Endothelial cell of umbilical vein (primary cell): ENCODE results near the gene USB1. TPM values are rescaled to one million over a fixed set of nuclear protein-coding genes. Genes with fewer than 3 reads are reported as not detected.

ENCODE experiments used
- BruUV-seq: library from RNA; stranded (reverse); fragments of 400-500 nt; replicated peaks from 2 replicates; lab custom pipeline; 2021; lab: Mats Ljungman, UMichigan
- CTCF ChIA-PET: fragments of 300-600, 350-600 bp; sonication (Branson Sonifier 250); formaldehyde crosslinking; loops from one replicate; lab custom pipeline; 2021; ENCODE audit warnings: antibody characterized with exemption, inconsistent platforms; lab: Charles Lee
- POLR2A ChIA-PET: fragments of 300-600, 350-600 bp; sonication (Branson Sonifier 250); formaldehyde crosslinking; loops from one replicate; lab custom pipeline; 2021; ENCODE audit warnings: antibody characterized with exemption, inconsistent platforms; lab: Charles Lee
- DNase-seq: peaks from one replicate; pipeline ENCODE4 v3.0.0-alpha.2; 2011; ENCODE audit warnings: low read depth, low spot score
- FAIRE-seq: peaks from 2 replicates; lab custom pipeline; 2011; peaks lifted over from hg19 to GRCh38; lab: Jason Lieb, UNC
- H2AFZ ChIP-seq: 2 replicates; pipeline ENCODE4 v1.6.0; 2012; ENCODE audit warnings: low read depth, low read length, control low read depth, inconsistent platforms
- H3K27ac ChIP-seq: 2 replicates; pipeline ENCODE4 v1.5.1; 2011; ENCODE audit warnings: low read depth, mild to moderate bottlenecking, control low read depth, low read length, moderate library complexity; ENCODE audit not compliant: insufficient read depth
- H3K27me3 ChIP-seq, 2 experiments: 2 replicates each; pipeline versions ENCODE4 v1.6.0 to v1.6.1; 2011; ENCODE audit warnings: low read length in 2 of 2, mixed read lengths in 1 of 2; ENCODE audit not compliant: control insufficient read depth in 2 of 2, insufficient read depth in 2 of 2
- H3K36me3 ChIP-seq, 2 experiments: 2 replicates in 1 of 2; 3 replicates in 1 of 2; pipeline ENCODE4 v1.5.1; 2011; ENCODE audit warnings: low read length in 2 of 2, mild to moderate bottlenecking in 1 of 2, moderate library complexity in 1 of 2; ENCODE audit not compliant: control insufficient read depth in 2 of 2, insufficient read depth in 2 of 2; ENCODE audit errors: extremely low read depth in 1 of 2
- H3K4me1 ChIP-seq: 3 replicates; pipeline ENCODE4 v1.5.1; 2011; ENCODE audit warnings: mild to moderate bottlenecking, low read length; ENCODE audit not compliant: control insufficient read depth, insufficient read depth; ENCODE audit errors: extremely low read depth
- H3K4me2 ChIP-seq: 2 replicates; pipeline ENCODE4 v1.6.1; 2011; ENCODE audit warnings: low read length, control low read depth, mixed read lengths; ENCODE audit not compliant: insufficient read depth
- H3K4me3 ChIP-seq, 3 experiments: fragments of 200-600 bp in 1 of 3; sonication (generic), shearing (Covaris generic) in 1 of 3; replicated peaks in 1 of 3; 2 replicates each; pipeline ENCODE4 v1.5.1; 2011 to 2016; ENCODE audit warnings: control low read depth in 3 of 3, low read length in 3 of 3, mild to moderate bottlenecking in 2 of 3, inconsistent platforms in 1 of 3, low read depth in 1 of 3, moderate library complexity in 1 of 3; ENCODE audit not compliant: insufficient read depth in 1 of 3
- H3K79me2 ChIP-seq: 2 replicates; pipeline ENCODE4 v1.6.0; 2012; ENCODE audit warnings: low read length, inconsistent platforms; ENCODE audit not compliant: control insufficient read depth, insufficient read depth
- H3K9ac ChIP-seq: replicated peaks from 2 replicates; pipeline ENCODE3; 2011; ENCODE audit warnings: low read length, control low read depth; ENCODE audit not compliant: insufficient read depth; ENCODE audit errors: extremely low read depth
- H3K9me1 ChIP-seq: replicated peaks from 3 replicates; pipeline ENCODE4 v1.6.0; 2011; ENCODE audit warnings: mild to moderate bottlenecking, low read length; ENCODE audit not compliant: control insufficient read depth, insufficient read depth; ENCODE audit errors: extremely low read depth
- H3K9me3 ChIP-seq: replicated peaks from 2 replicates; pipeline ENCODE4 v1.5.1; 2012; ENCODE audit warnings: low read length, inconsistent platforms; ENCODE audit not compliant: control insufficient read depth, insufficient read depth
- H4K20me1 ChIP-seq: replicated peaks from 2 replicates; pipeline ENCODE3; 2011; ENCODE audit warnings: mild to moderate bottlenecking, low read length; ENCODE audit not compliant: control insufficient read depth, insufficient read depth; ENCODE audit errors: extremely low read depth
- EZH2 ChIP-seq: IDR thresholded peaks from 2 replicates; pipeline ENCODE4 v1.6.1; 2012; ENCODE audit warnings: borderline replicate concordance, low read depth, mild to moderate bottlenecking, moderate library complexity, low read length, inconsistent platforms; ENCODE audit not compliant: severe bottlenecking
- FOS ChIP-seq: IDR thresholded peaks from 2 replicates; pipeline ENCODE4 v1.6.1; 2011; ENCODE audit warnings: mild to moderate bottlenecking, low read length, moderate library complexity, borderline replicate concordance; ENCODE audit not compliant: insufficient read depth
- GATA2 ChIP-seq: IDR thresholded peaks from 2 replicates; pipeline ENCODE4 v1.7.0; 2011; ENCODE audit warnings: low read depth, mild to moderate bottlenecking, moderate library complexity, mixed read lengths, low read length; ENCODE audit not compliant: insufficient read length, insufficient read depth
- JUN ChIP-seq: IDR thresholded peaks from 2 replicates; pipeline ENCODE4 v1.6.1; 2011; ENCODE audit warnings: borderline replicate concordance, low read depth; ENCODE audit not compliant: insufficient read length, insufficient read depth
- MAX ChIP-seq: IDR thresholded peaks from 2 replicates; pipeline ENCODE4 v1.6.1; 2011; ENCODE audit not compliant: insufficient read depth, insufficient read length
- MYC ChIP-seq: IDR thresholded peaks from one replicate; pipeline ENCODE4 v1.6.1; 2011; ENCODE audit warnings: mild to moderate bottlenecking, low read depth, low read length
- POLR2A ChIP-seq: IDR thresholded peaks from 2 replicates; pipeline ENCODE4 v1.6.1; 2012; ENCODE audit warnings: low read depth, mild to moderate bottlenecking, control low read depth, low read length
- POLR2AphosphoS5 ChIP-seq: IDR thresholded peaks from 2 replicates; pipeline ENCODE4 v1.6.1; 2012; ENCODE audit warnings: low read depth, mild to moderate bottlenecking, control low read depth, low read length, moderate library complexity; ENCODE audit not compliant: insufficient read depth
- dilution Hi-C: fragments of 300-500 bp; cut with MboI; formaldehyde crosslinking; loops from one replicate; pipeline ENCODE4 v1.15.0; 2019; ENCODE audit warnings: low sequenced_read_pairs; ENCODE audit not compliant: extremely low pct_ligation_motif_present
- intact Hi-C: fragments of 100-400 bp; cut with micrococcal nuclease; formaldehyde crosslinking; loops from one replicate; pipeline ENCODE4 v1.10.0; 2022
- polyA plus RNA-seq, 4 experiments: library from polyadenylated mRNA; depleted of rRNA in 3 of 4; stranded (reverse) in 3 of 4; unstranded in 1 of 4; fragments of >200 nt; gene quantifications; 2 replicates each; pipeline versions ENCODE4 v1.2.1 to v1.2.3, GENCODE V29; 2011 to 2012; ENCODE audit warnings: missing spikeins in 1 of 4
- total RNA-seq: library from RNA; stranded (reverse); gene quantifications from 2 replicates; pipeline ENCODE4 v1.2.3, GENCODE V29; 2021
- TF ChIP-seq, protein P1 (sequence below), 2 donors: IDR thresholded peaks; 1 replicate in 1 of 2; 2 replicates in 1 of 2; pipeline ENCODE4 v1.5.1; 2011; ENCODE audit warnings: low read length in 2 of 2, mild to moderate bottlenecking in 2 of 2, moderate library complexity in 2 of 2, control low read depth in 1 of 2, inconsistent platforms in 1 of 2, low read depth in 1 of 2; ENCODE audit not compliant: insufficient read depth in 1 of 2; ENCODE audit errors: extremely low read depth in 1 of 2

The USB1 gene
- total and polyA plus RNA-seq, 2 donors (not counting 3 experiments of a cell fraction or from before 2014, with no cell fraction given) = 64.6 to 83.8 TPM

- no TSS peak for BruUV-seq
- no peaks in the 10 kb centered on the region for H3K9me1 ChIP-seq
- H4K20me1 ChIP-seq = no peaks in the 10 kb centered on the region
- peaks cover 23% of the 10 kb centered on the region for H3K4me1 ChIP-seq
- intact Hi-C loops = no loop called here
- dilution Hi-C loops = no loop called here
- H3K9me3 ChIP-seq = no peaks in the 10 kb centered on the region
- no peak for TF ChIP-seq POLR2A
- no peak for TF ChIP-seq FOS
- TF ChIP-seq MAX = no peak
- no peak for TF ChIP-seq MYC
- TF ChIP-seq POLR2AphosphoS5 = no peak
- no peak for TF ChIP-seq JUN
- TF ChIP-seq GATA2 = no peak
- no peak for TF ChIP-seq EZH2
- TF ChIP-seq, protein P1, sequence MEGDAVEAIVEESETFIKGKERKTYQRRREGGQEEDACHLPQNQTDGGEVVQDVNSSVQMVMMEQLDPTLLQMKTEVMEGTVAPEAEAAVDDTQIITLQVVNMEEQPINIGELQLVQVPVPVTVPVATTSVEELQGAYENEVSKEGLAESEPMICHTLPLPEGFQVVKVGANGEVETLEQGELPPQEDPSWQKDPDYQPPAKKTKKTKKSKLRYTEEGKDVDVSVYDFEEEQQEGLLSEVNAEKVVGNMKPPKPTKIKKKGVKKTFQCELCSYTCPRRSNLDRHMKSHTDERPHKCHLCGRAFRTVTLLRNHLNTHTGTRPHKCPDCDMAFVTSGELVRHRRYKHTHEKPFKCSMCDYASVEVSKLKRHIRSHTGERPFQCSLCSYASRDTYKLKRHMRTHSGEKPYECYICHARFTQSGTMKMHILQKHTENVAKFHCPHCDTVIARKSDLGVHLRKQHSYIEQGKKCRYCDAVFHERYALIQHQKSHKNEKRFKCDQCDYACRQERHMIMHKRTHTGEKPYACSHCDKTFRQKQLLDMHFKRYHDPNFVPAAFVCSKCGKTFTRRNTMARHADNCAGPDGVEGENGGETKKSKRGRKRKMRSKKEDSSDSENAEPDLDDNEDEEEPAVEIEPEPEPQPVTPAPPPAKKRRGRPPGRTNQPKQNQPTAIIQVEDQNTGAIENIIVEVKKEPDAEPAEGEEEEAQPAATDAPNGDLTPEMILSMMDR (IDR thresholded peaks at IDR 0.05; ENCODE audit: extremely low read depth in 1 of 2, insufficient read depth in 1 of 2, low read depth in 1 of 2, low read length in 2 of 2) = no peak
- no peak overlapping the region for H2AFZ ChIP-seq
- ChIA-PET CTCF (interaction anchor here (1.4 to 3.5 kb wide), 6 partner anchors 18 to 408 kb away, joined by 3 to 36 read pairs (median 4); no protein-coding TSS in a partner anchor), POLR2A (no interaction called here)
- H3K36me3 ChIP-seq = peaks cover 2 to 15% of the 10 kb centered on the region in 2 experiments
- peak overlapping the region; percentile 53 for H3K4me2 ChIP-seq
- FAIRE-seq = no peak
- no peak overlapping the region for H3K27ac ChIP-seq
- no peak for DNase-seq
- no peaks in the 10 kb centered on the region for H3K27me3 ChIP-seq
- H3K79me2 ChIP-seq = peaks cover 4% of the 10 kb centered on the region
- H3K9ac ChIP-seq = no peak overlapping the region
- H3K4me3 ChIP-seq = no peak overlapping the region
Observed at GRCh38 chr16:57998992-57999365, 2.2 kb upstream of the USB1 start.
